Loucy (cell line): ENCODE results near the gene C4orf54.

ENCODE experiments used
- CTCF ChIP-seq: fragments of 200-600 bp; sonication (generic); conservative IDR thresholded peaks from 2 replicates; pipeline ENCODE4 v1.5.1; 2014; ENCODE audit warnings: mild to moderate bottlenecking, antibody characterized with exemption, low read length
- EZH2phosphoT487 ChIP-seq: fragments of 200-600 bp; IDR thresholded peaks from 2 replicates; pipeline ENCODE4 v1.6.1; 2018; ENCODE audit warnings: antibody characterized with exemption, mild to moderate bottlenecking, moderate library complexity, borderline replicate concordance

DNA sequence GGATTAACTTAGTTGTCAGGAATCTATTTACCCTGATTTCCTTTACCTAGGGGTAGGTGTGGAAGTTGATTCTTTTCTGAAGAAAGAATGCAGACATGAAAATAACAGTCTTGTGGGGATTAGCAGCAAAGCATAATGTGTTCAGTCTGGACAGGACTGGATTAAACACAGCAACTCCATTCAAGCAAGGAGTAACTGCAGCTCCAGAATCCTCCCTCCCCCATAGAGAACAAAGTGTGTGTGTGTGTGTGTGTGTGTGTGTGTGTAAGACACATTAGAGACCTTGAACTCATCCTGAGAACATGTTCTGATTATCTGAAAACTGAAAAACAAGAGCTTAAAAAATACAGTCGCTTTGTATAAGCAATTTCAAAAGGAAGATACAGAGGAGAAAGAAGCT is 9.3 kb downstream of the C4orf54 start:
- TF ChIP-seq CTCF (no peak), EZH2phosphoT487 (no peak)
